HEK293 (cell line): ENCODE results near the gene BAIAP2.

ENCODE experiments used
- CTCF ChIA-PET: fragments of 350-600 bp; formaldehyde crosslinking; extraction: SDS; loops from one replicate; lab custom pipeline; 2021; ENCODE audit warnings: antibody characterized with exemption; lab: Yijun Ruan, JAX
- POLR2A ChIA-PET: fragments of 300-600 bp; formaldehyde crosslinking; extraction: SDS; loops from one replicate; lab custom pipeline; 2020; ENCODE audit warnings: antibody characterized with exemption, inconsistent platforms; lab: Yijun Ruan, JAX
- H3K27ac ChIP-seq: fragments of 200-500 bp; sonication (Bioruptor generic); 2 replicates; pipeline ENCODE4 v1.5.1; 2014; ENCODE audit warnings: low read depth, low read length, control low read depth, inconsistent platforms; ENCODE audit errors: extremely low read depth
- H3K36me3 ChIP-seq, 2 experiments: fragments of 200-500 bp in 1 of 2; sonication (Bioruptor generic) in 1 of 2; 1 replicate in 1 of 2; 2 replicates in 1 of 2; pipeline ENCODE4 v1.5.1; 2014 to 2017; ENCODE audit warnings: inconsistent platforms in 2 of 2, low read length in 2 of 2; ENCODE audit not compliant: control insufficient read depth in 2 of 2, insufficient read depth in 1 of 2
- H3K4me1 ChIP-seq: fragments of 200-500 bp; sonication (Bioruptor generic); 2 replicates; pipeline ENCODE4 v1.5.1; 2014; ENCODE audit warnings: mild to moderate bottlenecking, low read length, inconsistent platforms; ENCODE audit not compliant: control insufficient read depth, insufficient read depth
- H3K4me3 ChIP-seq: 2 replicates; pipeline ENCODE4 v1.5.1; 2011; ENCODE audit warnings: low read depth, mild to moderate bottlenecking, control low read depth, low read length, moderate library complexity
- H3K9me3 ChIP-seq: fragments of 200-500 bp; sonication (Bioruptor generic); 2 replicates; pipeline ENCODE4 v1.5.1; 2014; ENCODE audit warnings: low read depth, low read length, inconsistent platforms; ENCODE audit not compliant: control insufficient read depth, insufficient read depth
- GLI2 ChIP-seq: fragments of 450-650 bp; formaldehyde crosslinking; IDR thresholded peaks from 2 replicates; pipeline ENCODE4; 2017; ENCODE audit warnings: missing biosample characterization, missing genetic modification characterization, low read depth, borderline replicate concordance
- GLIS1 ChIP-seq: fragments of 450-650 bp; formaldehyde crosslinking; IDR thresholded peaks from 2 replicates; pipeline ENCODE4 v1.5.1; 2016; ENCODE audit warnings: missing biosample characterization, missing genetic modification characterization
- GLIS2 ChIP-seq: fragments of 450-650 bp; formaldehyde crosslinking; IDR thresholded peaks from 2 replicates; pipeline ENCODE4 v1.5.1; 2016; ENCODE audit warnings: missing biosample characterization, missing genetic modification characterization
- PBX3 ChIP-seq: sonication (generic); formaldehyde crosslinking; IDR thresholded peaks from 2 replicates; pipeline ENCODE4 v1.8.1; 2022; ENCODE audit warnings: mild to moderate bottlenecking, moderate library complexity, missing genetic modification reagents
- PRDM10 ChIP-seq: fragments of 450-650 bp; formaldehyde crosslinking; IDR thresholded peaks from 2 replicates; pipeline ENCODE4 v1.5.1; 2016; ENCODE audit warnings: missing biosample characterization, missing genetic modification characterization
- ZIC2 ChIP-seq: fragments of 450-650 bp; formaldehyde crosslinking; IDR thresholded peaks from 2 replicates; pipeline ENCODE4 v1.5.1; 2016; ENCODE audit warnings: missing biosample characterization, missing genetic modification characterization
- ZNF148 ChIP-seq: fragments of 450-650 bp; formaldehyde crosslinking; IDR thresholded peaks from 2 replicates; pipeline ENCODE4 v1.5.0; 2017; ENCODE audit warnings: missing biosample characterization, missing genetic modification characterization, borderline replicate concordance
- ZNF2 ChIP-seq: fragments of 450-650 bp; formaldehyde crosslinking; IDR thresholded peaks from 2 replicates; pipeline ENCODE4 v1.5.1; 2016; ENCODE audit warnings: missing biosample characterization, missing genetic modification characterization
- ZNF211 ChIP-seq: fragments of 450-650 bp; formaldehyde crosslinking; IDR thresholded peaks from 2 replicates; pipeline ENCODE4 v1.5.1; 2016; ENCODE audit warnings: low read depth, missing biosample characterization, missing genetic modification characterization
- ZNF398 ChIP-seq: fragments of 450-650 bp; formaldehyde crosslinking; IDR thresholded peaks from 2 replicates; pipeline ENCODE4 v1.5.1; 2017; ENCODE audit warnings: missing biosample characterization, missing genetic modification characterization
- ZNF416 ChIP-seq: fragments of 450-650 bp; formaldehyde crosslinking; IDR thresholded peaks from 2 replicates; pipeline ENCODE4 v1.5.1; 2016; ENCODE audit warnings: missing biosample characterization, missing genetic modification characterization
- ZNF518A ChIP-seq: fragments of 450-650 bp; formaldehyde crosslinking; conservative IDR thresholded peaks from 2 replicates; pipeline ENCODE4 v1.5.1; 2016; ENCODE audit warnings: low read depth, missing biosample characterization, missing genetic modification characterization
- ZNF530 ChIP-seq: fragments of 450-650 bp; formaldehyde crosslinking; IDR thresholded peaks from 2 replicates; pipeline ENCODE4 v1.5.1; 2016; ENCODE audit warnings: low read depth, missing biosample characterization, missing genetic modification characterization
- ZNF837 ChIP-seq: fragments of 450-650 bp; formaldehyde crosslinking; IDR thresholded peaks from 2 replicates; pipeline ENCODE4 v1.5.1; 2016; ENCODE audit warnings: missing biosample characterization, missing genetic modification characterization
- ZSCAN5A ChIP-seq: fragments of 450-650 bp; formaldehyde crosslinking; IDR thresholded peaks from 2 replicates; pipeline ENCODE4 v1.5.1; 2016; ENCODE audit warnings: missing biosample characterization, missing genetic modification characterization

The BAIAP2 gene

GRCh38 chr17:81048827-81049371 lies 13.9 kb downstream of the BAIAP2 start:
- POLR2A ChIA-PET, result interaction anchor here (2.7 to 4.2 kb wide), 2 partner anchors 13 to 46 kb away, joined by 11 to 23 read pairs; partner anchors contain the start of gene BAIAP2
- peaks cover 0 to 7% of the 10 kb centered on the region in 2 experiments; a peak in 1 of 3 replicates for H3K36me3 ChIP-seq
- CTCF ChIA-PET, result interaction anchor here (1.0 to 2.3 kb wide), 5 partner anchors 9 to 53 kb away, joined by 3 to 8 read pairs (median 4); no protein-coding TSS in a partner anchor
- H3K27ac ChIP-seq, result no peak overlapping the region
- peaks cover 18% of the 10 kb centered on the region for H3K4me1 ChIP-seq
- TF ChIP-seq ZNF518A (tag by site-specific recombination) (no peak), ZNF530 (tag by site-specific recombination) (no peak), ZNF837 (tag by site-specific recombination) (no peak), ZNF416 (tag by site-specific recombination) (no peak), ZNF148 (tag by site-specific recombination) (no peak), GLIS2 (tag by site-specific recombination) (0 out of 2 replicates have a peak, but pooled peaks have one; percentile 54), PBX3 (no peak), ZIC2 (tag by site-specific recombination) (peak; percentile 52), GLI2 (no peak), PRDM10 (tag by site-specific recombination) (no peak), ZNF398 (tag by site-specific recombination) (no peak), ZNF2 (tag by site-specific recombination) (no peak), GLIS1 (tag by site-specific recombination) (peak; percentile 66), ZSCAN5A (tag by site-specific recombination) (no peak), ZNF211 (tag by site-specific recombination) (no peak)
- no peak overlapping the region for H3K4me3 ChIP-seq
- no peaks in the 10 kb centered on the region for H3K9me3 ChIP-seq
